GM21717 (cell line): Measurements from ENCODE around the gene PDIA5.
A peak's percentile ranks its signal among the peaks of the same experiment; 100 is the strongest.

ENCODE experiments used
- ATAC-seq: cut with Tn5 transposase; IDR thresholded peaks from one replicate; pipeline ENCODE4 v1.9.1; 2021; ENCODE audit warnings: mild to moderate bottlenecking, moderate library complexity; ENCODE audit not compliant: unreplicated experiment

Gene PDIA5

DNA sequence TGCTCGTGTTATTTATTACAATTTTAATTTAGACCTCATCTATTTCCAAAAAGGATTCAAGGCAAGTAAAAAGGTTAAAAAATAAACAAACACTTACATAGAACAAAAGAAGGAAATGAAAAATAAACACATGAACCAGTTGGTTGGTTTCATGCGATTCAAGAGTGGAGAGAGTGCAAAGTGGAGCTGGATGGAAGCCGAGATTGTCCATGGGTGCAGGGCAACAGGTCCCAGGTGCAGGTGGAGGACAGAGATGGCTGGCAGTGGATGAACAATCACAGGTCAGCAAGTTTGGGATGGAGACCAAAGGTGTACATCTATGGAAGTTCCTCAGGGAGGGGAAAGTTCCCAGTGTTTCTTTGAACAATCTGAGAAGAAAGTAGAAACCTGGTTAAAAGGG, 27.6 kb upstream of the PDIA5 start:
- no peak for ATAC-seq

GRCh38 chr3:123042413-123042812, 24.4 kb upstream of the PDIA5 start:
- no peak for ATAC-seq

DNA sequence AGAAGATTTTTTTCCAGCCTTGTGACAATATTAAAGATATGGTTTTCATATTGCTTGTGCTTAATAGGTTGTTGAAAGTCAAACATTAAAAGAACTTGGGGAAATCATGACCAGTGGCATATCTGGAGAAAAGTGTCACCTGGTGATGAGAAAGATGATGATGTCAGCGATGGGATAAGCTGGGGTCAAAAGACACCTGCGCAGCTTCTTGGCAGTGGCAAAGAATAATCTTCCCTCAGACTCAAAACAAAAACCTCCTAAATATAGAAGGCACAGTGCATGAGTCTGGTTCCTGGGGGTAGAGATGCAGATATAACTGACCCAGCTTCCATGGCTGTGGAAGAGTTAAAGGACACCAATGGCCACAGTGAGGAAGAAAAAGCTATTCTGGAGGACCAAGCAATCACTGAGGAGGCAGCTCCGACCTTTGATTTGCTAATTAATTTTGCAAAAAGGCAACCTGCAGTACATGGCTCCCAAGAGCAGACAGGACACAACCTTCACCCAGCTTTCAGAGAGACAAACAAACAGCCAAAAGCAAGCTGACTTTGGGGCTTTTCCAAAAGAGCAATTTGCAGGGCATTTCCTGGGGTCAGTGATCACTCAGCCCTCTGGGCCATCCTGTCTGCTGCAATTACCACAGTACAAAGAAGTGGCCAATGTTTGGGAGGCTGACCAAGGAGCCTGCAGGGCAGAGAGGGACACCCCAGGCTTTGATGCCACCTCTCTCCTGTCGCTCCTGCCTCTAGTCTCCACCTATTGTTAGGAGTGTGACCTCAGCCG, 21.7 kb upstream of the PDIA5 start:
- no peak for ATAC-seq

DNA sequence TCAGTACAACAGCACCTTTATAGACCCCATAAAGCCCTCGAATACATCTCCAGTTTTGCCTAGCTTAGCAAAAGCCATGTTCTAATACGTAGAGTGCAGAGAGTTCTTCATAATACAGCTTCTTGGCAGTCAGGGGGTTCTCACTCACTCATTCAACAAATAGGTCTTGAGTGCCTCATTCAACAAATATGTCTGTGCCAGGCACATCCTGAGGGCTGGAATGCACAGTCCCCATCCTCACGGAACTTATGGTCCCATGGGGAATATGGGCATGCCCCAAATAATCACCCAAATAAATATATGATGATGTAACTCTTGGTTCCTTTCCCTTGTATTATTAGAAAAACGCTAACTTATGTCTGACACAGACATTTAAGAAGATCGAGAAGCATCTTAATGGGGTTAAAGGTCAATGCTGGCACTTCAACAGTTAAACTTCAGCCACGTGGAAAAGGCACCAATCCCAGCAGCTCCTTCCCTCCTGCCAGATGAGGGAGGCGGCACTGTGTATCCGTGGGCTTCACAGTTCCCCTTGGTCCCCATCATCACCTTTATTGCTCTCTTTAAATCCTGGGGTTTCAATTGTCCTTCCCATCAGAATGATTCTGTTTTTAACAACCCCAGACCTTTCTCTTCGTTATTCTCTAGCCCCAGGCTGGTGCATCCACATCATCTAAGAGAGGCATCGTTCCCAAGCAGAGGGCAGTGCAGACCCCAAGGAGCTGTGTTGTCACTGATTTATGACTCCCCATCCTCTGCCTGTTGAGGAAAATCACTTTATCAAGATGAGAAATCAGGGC, 20.4 kb upstream of the PDIA5 start:
- no peak for ATAC-seq

DNA sequence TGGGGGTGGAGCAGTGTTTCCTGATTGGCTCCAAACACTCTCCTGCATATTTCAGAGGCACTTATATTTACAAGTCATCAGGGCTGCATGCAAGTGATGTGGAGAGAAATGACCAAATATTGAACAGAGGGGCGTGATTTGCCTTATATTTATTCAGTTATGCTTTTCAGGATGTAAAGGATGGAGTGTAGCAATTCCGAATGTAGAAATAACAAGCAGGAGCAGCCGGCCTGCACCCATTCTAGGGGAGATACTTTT, 19.8 kb upstream of the PDIA5 start:
- ATAC-seq, result no peak

GRCh38 chr3:123048480-123049237, 18.2 kb upstream of the PDIA5 start:
- ATAC-seq, result no peak

DNA sequence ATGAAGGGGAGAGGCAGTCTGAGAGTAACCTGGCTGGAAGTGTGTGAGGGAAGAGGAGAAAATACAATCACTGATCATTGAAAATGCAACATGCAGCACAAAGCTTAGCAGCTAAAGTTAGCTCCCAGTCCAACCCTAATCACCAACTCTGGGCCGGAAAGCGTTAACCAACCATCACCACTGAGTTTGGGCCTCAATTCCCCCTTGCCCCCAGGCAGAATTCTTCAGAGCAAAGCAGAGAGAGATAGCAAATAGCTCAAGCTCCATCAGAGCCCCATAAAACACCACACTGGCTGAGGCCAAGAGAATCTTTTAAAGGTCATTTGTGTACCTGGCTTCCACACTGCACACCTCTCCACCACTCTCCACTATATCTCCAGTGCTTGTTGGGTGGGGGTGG, 16.2 kb upstream of the PDIA5 start:
- no peak for ATAC-seq

- ATAC-seq, result no peak
Observed at GRCh38 chr3:123053107-123053506, 13.7 kb upstream of the PDIA5 start.

DNA sequence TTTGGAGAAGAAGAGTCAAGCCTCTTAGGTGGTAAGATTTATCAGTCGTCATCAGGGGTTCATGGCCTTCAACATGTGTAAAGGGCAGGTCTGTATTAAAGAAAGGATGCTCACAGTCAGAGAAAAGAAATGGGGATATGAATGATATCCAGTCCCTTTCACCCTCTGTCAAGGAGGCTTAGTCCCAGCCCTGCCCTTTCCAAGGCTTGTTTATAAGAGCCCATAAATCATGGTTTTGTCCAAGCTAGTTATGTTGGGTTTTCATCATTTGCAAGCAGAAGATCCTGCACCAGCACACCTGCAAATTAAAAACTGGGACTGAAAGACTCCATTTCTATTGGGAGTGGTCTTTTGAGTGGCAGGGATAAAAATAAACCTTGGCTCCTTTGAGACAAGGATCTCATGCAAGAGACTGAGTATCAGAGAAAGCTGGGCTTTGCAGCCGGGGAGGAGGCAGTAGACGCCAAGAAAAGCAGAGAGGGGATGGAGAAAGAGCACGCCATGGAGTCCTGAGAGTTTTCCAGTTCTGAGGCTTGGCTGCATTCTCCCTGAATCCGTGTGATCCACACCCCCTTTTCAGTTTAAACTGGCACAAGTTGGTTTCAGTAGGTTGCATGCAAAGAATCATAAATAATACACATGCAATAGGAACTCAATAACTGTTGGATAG, 12.6 kb upstream of the PDIA5 start:
- no peak for ATAC-seq

- no peak for ATAC-seq
Observed at GRCh38 chr3:123054931-123055330, 11.9 kb upstream of the PDIA5 start.

DNA sequence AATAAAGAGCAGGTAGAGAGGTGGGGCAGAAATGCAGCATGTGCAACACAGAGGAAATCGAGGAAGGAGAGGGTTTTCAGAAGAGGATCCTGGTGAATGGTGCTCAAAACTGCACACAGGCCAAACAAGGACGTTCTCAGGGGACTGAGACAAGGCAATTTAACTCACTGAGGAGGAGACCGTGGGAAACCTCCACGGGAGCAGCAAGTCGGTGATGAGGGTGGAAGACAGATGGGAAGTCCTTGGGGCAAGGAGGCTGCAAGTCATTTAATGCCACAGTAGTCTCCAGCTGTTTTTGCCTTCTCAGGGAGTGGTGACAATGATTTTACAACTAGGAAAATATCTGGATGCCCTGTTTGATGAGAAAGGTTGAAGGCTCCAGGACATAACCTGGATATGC, 11.5 kb upstream of the PDIA5 start:
- ATAC-seq, result no peak

GRCh38 chr3:123058505-123058904, 8.3 kb upstream of the PDIA5 start:
- no peak for ATAC-seq

- ATAC-seq, result no peak
Observed at GRCh38 chr3:123060054-123060453, 6.8 kb upstream of the PDIA5 start.

DNA sequence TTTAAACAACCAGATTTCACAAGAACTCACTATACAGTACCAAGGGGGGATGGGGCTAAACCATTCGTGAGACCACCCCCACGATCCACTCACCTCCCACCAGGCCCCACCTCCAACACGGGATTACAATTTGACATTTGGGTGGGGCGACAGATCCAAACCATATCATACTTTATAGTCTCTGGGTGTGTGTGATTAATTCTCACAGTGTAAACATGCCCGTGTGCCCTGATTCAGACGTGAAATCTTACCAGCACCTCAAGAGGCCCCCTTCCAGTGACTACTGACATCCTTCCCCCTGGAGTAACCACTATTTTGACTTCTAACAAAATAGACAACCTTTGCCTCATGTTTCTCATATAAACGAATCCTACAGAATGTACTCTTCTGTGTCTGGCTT, 5.0 kb upstream of the PDIA5 start:
- no peak for ATAC-seq

GRCh38 chr3:123063034-123063433, 3.8 kb upstream of the PDIA5 start:
- ATAC-seq, result no peak

GRCh38 chr3:123064506-123064905, 2.3 kb upstream of the PDIA5 start:
- ATAC-seq, result no peak

- ATAC-seq, result no peak
Observed at GRCh38 chr3:123064914-123065313, 1.9 kb upstream of the PDIA5 start.

DNA sequence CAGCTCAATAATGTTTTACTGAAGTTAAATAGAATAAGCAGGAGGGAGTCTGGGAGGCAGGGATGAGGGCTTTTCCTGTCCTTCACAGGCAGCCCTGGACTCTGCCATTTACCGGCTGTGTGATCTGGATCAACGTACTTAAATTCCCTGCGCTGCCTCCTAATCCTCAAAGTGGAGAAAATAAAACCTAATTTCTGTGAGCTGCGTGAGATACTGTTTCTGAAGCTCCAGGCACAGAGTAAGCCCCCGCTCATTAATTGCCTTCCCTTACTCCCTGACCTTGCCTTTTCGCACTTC, 278 bp upstream of the PDIA5 start:
- ATAC-seq, result no peak

GRCh38 chr3:123067689-123068600, 1.1 kb downstream of the PDIA5 start:
- ATAC-seq, result peak; percentile 39

DNA sequence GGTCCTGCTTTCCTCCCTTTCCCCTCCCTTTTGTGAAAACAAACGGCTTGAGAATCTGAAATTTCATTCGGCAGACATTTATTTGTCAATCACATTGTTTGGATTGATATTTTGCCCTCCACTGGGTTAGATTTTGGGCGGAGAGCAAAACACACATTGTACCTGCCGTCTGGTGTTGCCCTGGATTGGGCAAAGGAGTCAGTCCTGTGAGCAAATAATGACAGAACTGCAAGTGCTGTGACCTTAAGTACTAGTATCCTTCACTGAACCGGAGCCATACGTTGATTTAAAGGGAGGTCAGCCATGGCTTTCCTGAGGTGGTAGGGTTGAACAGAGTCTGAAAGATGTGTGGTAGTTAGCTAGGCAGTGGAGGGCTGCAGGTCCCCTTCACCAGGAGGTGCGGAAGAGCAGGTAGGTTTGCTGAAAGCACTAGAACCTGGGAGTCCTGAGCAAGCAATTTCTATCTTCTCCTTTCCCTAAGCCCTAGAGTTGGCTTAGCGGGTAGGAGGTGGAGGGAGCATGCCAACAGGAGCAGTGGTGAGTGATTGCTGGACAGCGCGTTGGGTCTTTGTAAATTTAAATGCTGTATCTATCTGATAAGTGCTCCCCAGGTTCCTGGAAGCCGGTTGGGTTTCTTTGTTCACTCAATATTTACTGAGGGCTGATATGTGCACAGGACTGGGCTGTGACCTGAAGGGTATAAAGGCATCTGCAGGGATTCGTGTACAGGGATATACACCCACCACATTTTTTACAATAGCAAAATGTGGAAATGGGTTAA, 2.0 kb downstream of the PDIA5 start:
- no peak for ATAC-seq
